GM12878 (cell line): ENCODE measurements around the gene FAM171A1. TPM values are rescaled to one million over a fixed set of nuclear protein-coding genes. Genes with fewer than 3 reads are reported as not detected.
"Not testable (repeated sequence)": the region's sequence is repeated elsewhere in the genome, so short reads cannot be mapped to it uniquely, and the experiment has no call there.

Experiments used
- ATAC-seq: fragments of 200-7000 bp; cut with Tn5 transposase; 3 replicates; pipeline ENCODE4 v1.9.1; 2020; ENCODE audit warnings: mild to moderate bottlenecking, moderate library complexity
- BruUV-seq: library from RNA; stranded (reverse); fragments of 400-500 nt; replicated peaks from 2 replicates; lab custom pipeline; 2021; lab: Mats Ljungman, UMichigan
- CTCF ChIA-PET: fragments of 300-600 bp; sonication (Branson Sonifier 250); formaldehyde crosslinking; extraction: SDS; loops from one replicate; lab custom pipeline; 2021; ENCODE audit warnings: inconsistent platforms; lab: Yijun Ruan, JAX
- POLR2A ChIA-PET: fragments of 350-600 bp; formaldehyde crosslinking; extraction: SDS; loops from one replicate; lab custom pipeline; 2021; ENCODE audit warnings: inconsistent platforms; lab: Charles Lee
- RAD21 ChIA-PET: fragments of 300-600 bp; sonication (Branson Sonifier 250); formaldehyde crosslinking; loops from one replicate; lab custom pipeline; 2023; ENCODE audit warnings: antibody characterized with exemption; ENCODE audit not compliant: unreplicated experiment; lab: Charles Lee
- SMC1A ChIA-PET: fragments of 300-600 bp; sonication (Branson Sonifier 250); formaldehyde crosslinking; loops from one replicate; lab custom pipeline; 2023; ENCODE audit not compliant: unreplicated experiment, uncharacterized antibody; lab: Charles Lee
- DNase-seq: peaks from one replicate; pipeline ENCODE4 v3.0.0-alpha.2; 2011; ENCODE audit warnings: low read depth, low spot score
- FAIRE-seq: peaks from 3 replicates; lab custom pipeline; 2011; peaks lifted over from hg19 to GRCh38; lab: Jason Lieb, UNC
- H2AFZ ChIP-seq: 2 replicates; pipeline ENCODE4 v1.6.0; 2011; ENCODE audit warnings: low read depth, low read length, control low read depth; ENCODE audit not compliant: control insufficient read depth
- H3K27ac ChIP-seq: 2 replicates; pipeline ENCODE4 v1.5.1; 2011; ENCODE audit warnings: control low read depth; ENCODE audit not compliant: control insufficient read depth, insufficient read depth
- H3K27me3 ChIP-seq, 2 experiments: replicated peaks in 1 of 2; 2 replicates each; pipeline versions ENCODE4 v1.6.0 to v1.6.1; 2011; ENCODE audit warnings: low read length in 1 of 2; ENCODE audit not compliant: control insufficient read depth in 2 of 2, insufficient read depth in 2 of 2
- H3K36me3 ChIP-seq, 2 experiments: 2 replicates each; pipeline ENCODE4 v1.5.1; 2011; ENCODE audit warnings: low read length in 1 of 2; ENCODE audit not compliant: control insufficient read depth in 2 of 2, insufficient read depth in 2 of 2
- H3K4me1 ChIP-seq: 2 replicates; pipeline ENCODE4 v1.6.1; 2011; ENCODE audit warnings: mild to moderate bottlenecking, low read length, moderate library complexity, mixed read lengths; ENCODE audit not compliant: control insufficient read depth, insufficient read depth
- H3K4me2 ChIP-seq: 2 replicates; pipeline ENCODE4 v1.6.0; 2011; ENCODE audit warnings: control low read depth; ENCODE audit not compliant: control insufficient read depth, insufficient read depth
- H3K4me3 ChIP-seq: fragments of 200-600 bp; sonication (generic); 2 replicates; pipeline ENCODE4 v1.5.1; 2016
- H3K79me2 ChIP-seq: 2 replicates; pipeline ENCODE4 v1.6.0; 2011; ENCODE audit warnings: low read length; ENCODE audit not compliant: control insufficient read depth, insufficient read depth
- H3K9ac ChIP-seq: 2 replicates; pipeline ENCODE4 v1.8.0; 2011; ENCODE audit warnings: low read length, control low read depth, mixed read lengths; ENCODE audit not compliant: control insufficient read depth, insufficient read depth
- H3K9me3 ChIP-seq: replicated peaks from 3 replicates; pipeline ENCODE4 v1.5.1; 2011; ENCODE audit warnings: mild to moderate bottlenecking, low read length; ENCODE audit not compliant: control insufficient read depth, insufficient read depth
- H4K20me1 ChIP-seq: 2 replicates; pipeline ENCODE4 v1.6.0; 2011; ENCODE audit not compliant: control insufficient read depth, insufficient read depth
- BCLAF1 ChIP-seq: fragments of 450-650 bp; IDR thresholded peaks from 2 replicates; pipeline ENCODE4 v1.6.1; 2017; ENCODE audit warnings: antibody characterized with exemption, mild to moderate bottlenecking, moderate library complexity
- E4F1 ChIP-seq: fragments of 450-650 bp; IDR thresholded peaks from 2 replicates; pipeline ENCODE4 v1.6.1; 2018; ENCODE audit warnings: borderline replicate concordance, mild to moderate bottlenecking; ENCODE audit not compliant: partially characterized antibody
- GABPA ChIP-seq: IDR thresholded peaks from 2 replicates; pipeline ENCODE4 v1.6.1; 2014; ENCODE audit warnings: antibody characterized with exemption, low read depth, mild to moderate bottlenecking, inconsistent platforms
- MAX ChIP-seq: IDR thresholded peaks from 2 replicates; pipeline ENCODE4 v1.6.1; 2012; ENCODE audit warnings: low read depth, low read length, improper control_type of control experiment
- NFXL1 ChIP-seq: fragments of 450-650 bp; IDR thresholded peaks from 2 replicates; pipeline ENCODE4 v1.6.1; 2017; ENCODE audit warnings: antibody characterized with exemption, mild to moderate bottlenecking, borderline replicate concordance
- NRF1 ChIP-seq: conservative IDR thresholded peaks from 2 replicates; pipeline ENCODE4 v1.6.1; 2011; ENCODE audit warnings: mild to moderate bottlenecking, low read depth, low read length, improper control_type of control experiment
- RCOR1 ChIP-seq: conservative IDR thresholded peaks from 2 replicates; pipeline ENCODE4 v1.6.1; 2012; ENCODE audit warnings: low read depth, low read length, improper control_type of control experiment
- YY1 ChIP-seq: IDR thresholded peaks from 2 replicates; pipeline ENCODE4 v1.6.1; 2011; ENCODE audit warnings: low read depth, mild to moderate bottlenecking, low read length
- ZBED1 ChIP-seq: IDR thresholded peaks from 2 replicates; pipeline ENCODE4 v1.6.1; 2016; ENCODE audit warnings: borderline replicate concordance
- WGBS: methylation state at CpG from one replicate; pipeline ENCODE4 v1.1.6; 2016; ENCODE audit warnings: low lambda C conversion rate; ENCODE audit not compliant: insufficient replicate concordance, insufficient coverage; ENCODE audit errors: missing lambda C conversion rate; 5-methylcytosine and 5-hydroxymethylcytosine counted together
- in situ Hi-C: fragments of 300-500 bp; cut with MboI; formaldehyde crosslinking; loops from 9 replicates; pipeline ENCODE4 v1.14.3; 2018; ENCODE audit warnings: mixed read lengths
- intact Hi-C: fragments of 100-400 bp; cut with micrococcal nuclease; formaldehyde crosslinking; loops from one replicate; pipeline ENCODE4 v1.14.2; 2022; ENCODE audit not compliant: unreplicated experiment
- polyA plus RNA-seq, 11 experiments: library from polyadenylated mRNA; depleted of rRNA in 4 of 11; unstranded in 6 of 11; stranded (reverse) in 5 of 11; fragments of >200 nt; fragmentation: Nextera tagmentation in 4 of 11; fragmentation: Illumina TruSeq in 1 of 11; extraction: Ambion mirVana in 4 of 11; extraction: Trizol in 1 of 11; gene quantifications; 1 replicate in 1 of 11; 2 replicates in 10 of 11; pipeline versions ENCODE4 v1.2.1 to v1.2.3, GENCODE V29; 2011 to 2016; ENCODE audit warnings: inconsistent platforms in 2 of 11, missing spikeins in 2 of 11, low read depth in 1 of 11
- total RNA-seq, 4 experiments: library from RNA; depleted of rRNA in 3 of 4; stranded (reverse); fragments of >200 nt in 3 of 4; fragmentation: Illumina TruSeq in 1 of 4; extraction: Trizol in 1 of 4; gene quantifications; 2 replicates each; pipeline versions ENCODE4 v1.2.1 to v1.2.3, GENCODE V29; 2013 to 2021
- TF ChIP-seq, protein P1 (sequence below): fragments of 450-650 bp; IDR thresholded peaks from 2 replicates; pipeline ENCODE4 v1.6.1; 2017; ENCODE audit warnings: mild to moderate bottlenecking, moderate library complexity

FAM171A1 gene
- total and polyA plus RNA-seq, 10 of the 15 experiments (the other 5 are each of a cell fraction or from before 2014, with no cell fraction given), result 0.05 to 0.28 (median 0.10) TPM; not detected in 1

DNA sequence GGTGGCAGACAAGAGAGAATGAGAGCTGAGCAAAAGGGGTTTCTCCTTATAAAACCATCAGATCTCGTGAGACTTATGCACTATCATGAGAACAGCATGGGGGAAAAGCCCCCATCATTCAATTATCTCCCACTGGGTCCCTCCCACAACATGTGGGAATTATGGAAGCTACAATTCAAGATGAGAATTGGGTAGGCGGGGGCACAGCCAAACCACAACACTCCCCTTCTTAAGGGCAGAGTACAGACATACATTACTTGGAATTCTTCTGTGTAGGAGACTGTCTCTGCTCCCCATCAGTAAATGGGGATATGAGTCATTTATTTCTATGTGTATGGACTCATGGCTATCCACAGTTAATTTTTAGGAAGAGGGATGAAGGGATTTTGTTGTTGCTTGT, 31.2 kb downstream of the FAM171A1 start (continued):
- TF ChIP-seq, protein P1, sequence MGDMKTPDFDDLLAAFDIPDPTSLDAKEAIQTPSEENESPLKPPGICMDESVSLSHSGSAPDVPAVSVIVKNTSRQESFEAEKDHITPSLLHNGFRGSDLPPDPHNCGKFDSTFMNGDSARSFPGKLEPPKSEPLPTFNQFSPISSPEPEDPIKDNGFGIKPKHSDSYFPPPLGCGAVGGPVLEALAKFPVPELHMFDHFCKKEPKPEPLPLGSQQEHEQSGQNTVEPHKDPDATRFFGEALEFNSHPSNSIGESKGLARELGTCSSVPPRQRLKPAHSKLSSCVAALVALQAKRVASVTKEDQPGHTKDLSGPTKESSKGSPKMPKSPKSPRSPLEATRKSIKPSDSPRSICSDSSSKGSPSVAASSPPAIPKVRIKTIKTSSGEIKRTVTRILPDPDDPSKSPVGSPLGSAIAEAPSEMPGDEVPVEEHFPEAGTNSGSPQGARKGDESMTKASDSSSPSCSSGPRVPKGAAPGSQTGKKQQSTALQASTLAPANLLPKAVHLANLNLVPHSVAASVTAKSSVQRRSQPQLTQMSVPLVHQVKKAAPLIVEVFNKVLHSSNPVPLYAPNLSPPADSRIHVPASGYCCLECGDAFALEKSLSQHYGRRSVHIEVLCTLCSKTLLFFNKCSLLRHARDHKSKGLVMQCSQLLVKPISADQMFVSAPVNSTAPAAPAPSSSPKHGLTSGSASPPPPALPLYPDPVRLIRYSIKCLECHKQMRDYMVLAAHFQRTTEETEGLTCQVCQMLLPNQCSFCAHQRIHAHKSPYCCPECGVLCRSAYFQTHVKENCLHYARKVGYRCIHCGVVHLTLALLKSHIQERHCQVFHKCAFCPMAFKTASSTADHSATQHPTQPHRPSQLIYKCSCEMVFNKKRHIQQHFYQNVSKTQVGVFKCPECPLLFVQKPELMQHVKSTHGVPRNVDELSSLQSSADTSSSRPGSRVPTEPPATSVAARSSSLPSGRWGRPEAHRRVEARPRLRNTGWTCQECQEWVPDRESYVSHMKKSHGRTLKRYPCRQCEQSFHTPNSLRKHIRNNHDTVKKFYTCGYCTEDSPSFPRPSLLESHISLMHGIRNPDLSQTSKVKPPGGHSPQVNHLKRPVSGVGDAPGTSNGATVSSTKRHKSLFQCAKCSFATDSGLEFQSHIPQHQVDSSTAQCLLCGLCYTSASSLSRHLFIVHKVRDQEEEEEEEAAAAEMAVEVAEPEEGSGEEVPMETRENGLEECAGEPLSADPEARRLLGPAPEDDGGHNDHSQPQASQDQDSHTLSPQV, result no peak
- TF ChIP-seq MAX (no peak), NFXL1 (no peak), NRF1 (no peak), BCLAF1 (no peak), ZBED1 (no peak), GABPA (no peak), RCOR1 (no peak), YY1 (no peak), E4F1 (no peak)

- H3K27me3 ChIP-seq, H3K4me1 ChIP-seq, H3K9me3 ChIP-seq, SMC1A ChIA-PET, H3K4me2 ChIP-seq, H3K4me3 ChIP-seq, RAD21 ChIA-PET, H3K36me3 ChIP-seq, intact Hi-C loops, ATAC-seq, POLR2A ChIA-PET, H4K20me1 ChIP-seq, H3K27ac ChIP-seq, BruUV-seq, H3K9ac ChIP-seq, H3K79me2 ChIP-seq, DNase-seq, H2AFZ ChIP-seq, FAIRE-seq, in situ Hi-C loops: not testable (repeated sequence)
- CTCF ChIA-PET, result interaction anchor here (0.6 kb wide), 1 partner anchor 565 kb away, joined by 4 read pairs; no protein-coding TSS in a partner anchor
- WGBS, result 74% methylated on average over 24 of the region's 24 CpGs
Measured at GRCh38 chr10:15337441-15337923, 33.6 kb downstream of the FAM171A1 start.
